ENCODE measurements around the gene SCN8A. TPM values are rescaled to one million over a fixed set of nuclear protein-coding genes. Genes with fewer than 3 reads are reported as not detected.

The SCN8A gene
- total and polyA plus RNA-seq, 2 donors (not counting 3 experiments of a cell fraction or from before 2014, with no cell fraction given), result 9.4 to 20.4 TPM

GRCh38 chr12:51726161-51726560, 135.1 kb downstream of the SCN8A start:
- Histone ChIP-seq H2AFZ (ENCODE audit: low read depth, low read length) (no peak overlapping the region), H3K9me3 (replicated peaks; ENCODE audit: control insufficient read depth, insufficient read depth, low read length) (no peaks in the 10 kb centered on the region)
- CTCF ChIA-PET, result no interaction called here

More at GRCh38 chr12:51726161-51726560, 135.1 kb downstream of the SCN8A start:
- Histone ChIP-seq H3K4me2 (ENCODE audit: insufficient read depth, low read length) (no peak overlapping the region), H3K79me2 (ENCODE audit: control insufficient read depth, insufficient read depth, low read length) (no peaks in the 10 kb centered on the region), H3K9me1 (replicated peaks; ENCODE audit: control insufficient read depth, extremely low read depth, insufficient read depth, low read length) (no peaks in the 10 kb centered on the region), H3K36me3 (ENCODE audit: control insufficient read depth in 2 of 2, extremely low read depth in 1 of 2, insufficient read depth in 2 of 2, low read length in 2 of 2) (peaks cover 6 to 12% of the 10 kb centered on the region in 2 experiments), H3K4me3 (replicated peaks in 1 of 3; ENCODE audit: insufficient read depth in 1 of 3, low read depth in 1 of 3, low read length in 3 of 3) (no peak overlapping the region), H3K4me1 (ENCODE audit: control insufficient read depth, extremely low read depth, insufficient read depth, low read length) (no peaks in the 10 kb centered on the region), H4K20me1 (replicated peaks; ENCODE audit: control insufficient read depth, extremely low read depth, insufficient read depth, low read length) (no peaks in the 10 kb centered on the region), H3K27ac (ENCODE audit: insufficient read depth, low read depth, low read length) (no peak overlapping the region), H3K27me3 (ENCODE audit: control insufficient read depth in 2 of 2, insufficient read depth in 2 of 2, low read length in 2 of 2) (no peaks in the 10 kb centered on the region), H3K9ac (replicated peaks; ENCODE audit: extremely low read depth, insufficient read depth, low read length) (no peak overlapping the region)
- DNase-seq (ENCODE audit: low read depth, low spot score) (no peak), FAIRE-seq (no peak)
- TF ChIP-seq GATA2 (IDR thresholded peaks at IDR 0.05; ENCODE audit: insufficient read depth, insufficient read length, low read depth, low read length) (no peak), FOS (IDR thresholded peaks at IDR 0.05; ENCODE audit: borderline replicate concordance, insufficient read depth, low read length) (no peak), POLR2AphosphoS5 (IDR thresholded peaks at IDR 0.05; ENCODE audit: insufficient read depth, low read depth, low read length) (no peak), MAX (IDR thresholded peaks at IDR 0.05; ENCODE audit: insufficient read depth, insufficient read length) (no peak), CTCF (IDR thresholded peaks at IDR 0.05; ENCODE audit: extremely low read depth in 1 of 2, insufficient read depth in 1 of 2, low read depth in 1 of 2, low read length in 2 of 2) (no peak), JUN (IDR thresholded peaks at IDR 0.05; ENCODE audit: borderline replicate concordance, insufficient read depth, insufficient read length, low read depth) (no peak), MYC (IDR thresholded peaks at IDR 0.05; ENCODE audit: low read depth, low read length) (no peak), POLR2A (IDR thresholded peaks at IDR 0.05; ENCODE audit: low read depth, low read length) (no peak), EZH2 (IDR thresholded peaks at IDR 0.05; ENCODE audit: borderline replicate concordance, low read depth, low read length, severe bottlenecking) (no peak)
- intact Hi-C loops (cut with micrococcal nuclease) (no loop called here), dilution Hi-C loops (cut with MboI; ENCODE audit: extremely low pct_ligation_motif_present, low sequenced_read_pairs) (no loop called here)
- BruUV-seq (replicated peaks), result no TSS peak
- POLR2A ChIA-PET, result no interaction called here

Measured in endothelial cell of umbilical vein (primary cell).